Lower leg skin (tissue), 4 donors: ENCODE results near the gene SDR9C7. TPM values are rescaled to one million over a fixed set of nuclear protein-coding genes. Genes with fewer than 3 reads are reported as not detected.
A peak's percentile ranks its signal among the peaks of the same experiment; 100 is the strongest.
"Not testable (repeated sequence)": the region's sequence is repeated elsewhere in the genome, so short reads cannot be mapped to it uniquely, and the experiment has no call there.

Experiments
- DNase-seq, 2 donors: peaks; one replicate each; pipeline ENCODE4 v3.0.0-alpha.2; 2019; ENCODE audit warnings: low spot score in 2 of 2
- H3K4me3 ChIP-seq: fragments of 200-600 bp; sonication (generic); 2 replicates; pipeline ENCODE4 v1.5.1; 2017; ENCODE audit warnings: mild to moderate bottlenecking, low read depth; ENCODE audit not compliant: poor library complexity, severe bottlenecking
- CTCF ChIP-seq, 3 donors: fragments of 450-650 bp; IDR thresholded peaks; one replicate each; pipeline ENCODE4 v1.5.1; 2016; ENCODE audit warnings: antibody characterized with exemption in 3 of 3, mild to moderate bottlenecking in 3 of 3, moderate library complexity in 2 of 3
- POLR2A ChIP-seq, 2 donors: fragments of 450-650 bp; IDR thresholded peaks; one replicate each; pipeline ENCODE4 v1.6.1; 2016 to 2017; ENCODE audit warnings: antibody characterized with exemption in 2 of 2, mild to moderate bottlenecking in 1 of 2, moderate library complexity in 1 of 2
- WGBS, 2 donors: methylation state at CpG; one replicate each; pipeline ENCODE4 v1.1.5; 2018; 5-methylcytosine and 5-hydroxymethylcytosine counted together
- intact Hi-C: fragments of 100-400 bp; cut with DNase I; formaldehyde crosslinking; loops from one replicate; pipeline ENCODE4 v1.15.0; 2023; ENCODE audit warnings: low total_unique reads
- total RNA-seq, 4 donors: library from RNA; depleted of rRNA; stranded (reverse); fragments of >200 nt; gene quantifications; one replicate each; pipeline ENCODE4 v1.1.0, GENCODE V29; 2016

Gene SDR9C7
- total RNA-seq, 4 donors from 2014 or later: 71.0 to 161 (median 105) TPM

GRCh38 chr12:56941299-56942017 lies 7.2 kb upstream of the SDR9C7 start:
- intact Hi-C loops: no loop called here
- DNase-seq: peak; percentile 46 to 82
- no peak overlapping the region for H3K4me3 ChIP-seq
- WGBS, 2 donors: 0 to 7% methylated on average over 1 to 2 of the region's 3 CpGs
- TF ChIP-seq CTCF (IDR thresholded peaks at IDR 0.05) (no peak), POLR2A (IDR thresholded peaks at IDR 0.05) (no peak)

GRCh38 chr12:56940942-56941298 lies 6.7 kb upstream of the SDR9C7 start:
- 0% methylated on average over 1 of the region's 4 CpGs for WGBS, 2 donors
- H3K4me3 ChIP-seq, intact Hi-C loops, DNase-seq: not testable (repeated sequence)

- no peak for DNase-seq
- intact Hi-C loops: no loop called here
- H3K4me3 ChIP-seq: no peak overlapping the region
- WGBS, 2 donors: 81 to 87% methylated on average over 2 of the region's 2 CpGs
- TF ChIP-seq CTCF (IDR thresholded peaks at IDR 0.05) (no peak), POLR2A (IDR thresholded peaks at IDR 0.05) (no peak)
Observed at GRCh38 chr12:56935752-56936151, 1.5 kb upstream of the SDR9C7 start.

- TF ChIP-seq POLR2A (IDR thresholded peaks at IDR 0.05) (no peak), CTCF (IDR thresholded peaks at IDR 0.05) (no peak)
- no peak for DNase-seq
- H3K4me3 ChIP-seq: no peak overlapping the region
- intact Hi-C loops: no loop called here
- WGBS, 2 donors: 62 to 89% methylated on average over 2 of the region's 2 CpGs
Observed at GRCh38 chr12:56935157-56935556, 949 bp upstream of the SDR9C7 start.

GRCh38 chr12:56932867-56933266 lies 1.3 kb downstream of the SDR9C7 start:
- TF ChIP-seq CTCF (IDR thresholded peaks at IDR 0.05) (no peak), POLR2A (IDR thresholded peaks at IDR 0.05) (no peak)
- peak in 1 of 2 donors; percentile 65 for DNase-seq
- 43 to 44% methylated on average over 1 of the region's 1 CpG for WGBS, 2 donors
- H3K4me3 ChIP-seq: no peak overlapping the region
- intact Hi-C loops: no loop called here

GRCh38 chr12:56932146-56932545 lies 2.1 kb downstream of the SDR9C7 start:
- WGBS, 2 donors: 57 to 59% methylated on average over 5 of the region's 5 CpGs
- DNase-seq: no peak
- TF ChIP-seq POLR2A (IDR thresholded peaks at IDR 0.05) (no peak), CTCF (IDR thresholded peaks at IDR 0.05) (no peak)
- intact Hi-C loops: no loop called here
- no peak overlapping the region for H3K4me3 ChIP-seq
